PC-3 (cell line): ENCODE measurements around the gene SHC4. TPM values are rescaled to one million over a fixed set of nuclear protein-coding genes. Genes with fewer than 3 reads are reported as not detected.

Experiments used
- ATAC-seq: fragments of 200-7000 bp; cut with Tn5 transposase; 2 replicates; pipeline ENCODE4 v1.9.1; 2020; ENCODE audit warnings: mild to moderate bottlenecking, moderate library complexity
- BruUV-seq: library from RNA; stranded (reverse); fragments of 400-500 nt; replicated peaks from 2 replicates; lab custom pipeline; 2021; lab: Mats Ljungman, UMichigan
- CTCF ChIA-PET: fragments of 300-600 bp; sonication (Branson Sonifier 250); formaldehyde crosslinking; loops from one replicate; lab custom pipeline; 2022; ENCODE audit warnings: antibody characterized with exemption; lab: Charles Lee
- POLR2A ChIA-PET: fragments of 300-600 bp; sonication (Branson Sonifier 250); formaldehyde crosslinking; loops from one replicate; lab custom pipeline; 2022; ENCODE audit warnings: antibody characterized with exemption; ENCODE audit not compliant: unreplicated experiment; lab: Charles Lee
- DNase-seq: peaks from one replicate; pipeline ENCODE4 v3.0.0-alpha.2; 2015
- H2AFZ ChIP-seq: fragments of 300-600 bp; sonication (generic); 2 replicates; pipeline ENCODE4 v1.6.0; 2016; ENCODE audit warnings: antibody characterized with exemption, low read length
- H3F3A ChIP-seq: fragments of 300-600 bp; sonication (generic); one replicate; pipeline ENCODE4 v1.6.0; 2017; ENCODE audit warnings: antibody characterized with exemption, low read length, control low read depth, mild to moderate bottlenecking; ENCODE audit not compliant: unreplicated experiment
- H3K27ac ChIP-seq: fragments of 300-600 bp; sonication (generic); 2 replicates; pipeline ENCODE4 v1.5.1; 2016; ENCODE audit warnings: mild to moderate bottlenecking, low read length
- H3K27me3 ChIP-seq: fragments of 300-600 bp; sonication (generic); 2 replicates; pipeline ENCODE4 v1.6.1; 2016; ENCODE audit warnings: low read length, mixed read lengths
- H3K36me3 ChIP-seq: fragments of 300-600 bp; sonication (generic); 2 replicates; pipeline ENCODE4 v1.6.1; 2016; ENCODE audit warnings: low read depth, mixed run types, low read length, mixed read lengths
- H3K4me1 ChIP-seq: fragments of 300-600 bp; sonication (generic); 2 replicates; pipeline ENCODE4 v1.5.1; 2016; ENCODE audit warnings: low read length; ENCODE audit not compliant: insufficient read depth
- H3K4me2 ChIP-seq: fragments of 300-600 bp; sonication (generic); 2 replicates; pipeline ENCODE4 v1.6.0; 2016; ENCODE audit warnings: low read length
- H3K4me3 ChIP-seq: fragments of 300-600 bp; sonication (generic); 2 replicates; pipeline ENCODE4 v1.5.1; 2016; ENCODE audit warnings: mild to moderate bottlenecking, low read length, mixed read lengths
- H3K79me2 ChIP-seq: fragments of 300-600 bp; sonication (generic); 2 replicates; pipeline ENCODE4 v1.6.1; 2017; ENCODE audit warnings: low read length, mixed read lengths
- H3K9ac ChIP-seq: fragments of 300-600 bp; sonication (generic); 2 replicates; pipeline ENCODE4 v1.6.0; 2016; ENCODE audit warnings: mild to moderate bottlenecking, low read length
- H3K9me2 ChIP-seq: fragments of 300-600 bp; sonication (generic); replicated peaks from 2 replicates; pipeline ENCODE4 v1.6.1; 2016; ENCODE audit warnings: mixed run types, low read length, mixed read lengths
- H3K9me3 ChIP-seq: fragments of 300-600 bp; sonication (generic); 2 replicates; pipeline ENCODE4 v1.6.1; 2016; ENCODE audit warnings: low read length, mixed read lengths
- H4K20me1 ChIP-seq: fragments of 300-600 bp; sonication (generic); 2 replicates; pipeline ENCODE4 v1.6.1; 2016; ENCODE audit warnings: low read length, mixed read lengths
- EZH2 ChIP-seq: fragments of 300-600 bp; sonication (generic); IDR thresholded peaks from one replicate; pipeline ENCODE4 v1.6.1; 2017; ENCODE audit warnings: antibody characterized with exemption, mild to moderate bottlenecking, low read length; ENCODE audit not compliant: unreplicated experiment
- EZH2phosphoT487 ChIP-seq: fragments of 300-600 bp; sonication (generic); IDR thresholded peaks from 2 replicates; pipeline ENCODE4 v1.6.1; 2018; ENCODE audit warnings: mild to moderate bottlenecking, antibody characterized with exemption, low read length, borderline replicate concordance
- intact Hi-C: fragments of 100-400 bp; cut with micrococcal nuclease; formaldehyde crosslinking; loops from 2 replicates; pipeline ENCODE4 v1.9.0; 2023
- total RNA-seq: library from RNA; depleted of rRNA; stranded (reverse); fragments of >200 nt; gene quantifications from 2 replicates; pipeline ENCODE4 v1.2.3, GENCODE V29; 2014
- TF ChIP-seq, protein P1 (sequence below): fragments of 300-600 bp; sonication (generic); conservative IDR thresholded peaks from 2 replicates; pipeline ENCODE4 v1.5.1; 2017; ENCODE audit warnings: antibody characterized with exemption, low read depth, mild to moderate bottlenecking, low read length

The SHC4 gene
- total RNA-seq, 1 experiment from 2014 or later = 2.4 TPM

- H3K4me3 ChIP-seq = no peak overlapping the region
- no peak for TF ChIP-seq EZH2phosphoT487
- no peak for TF ChIP-seq EZH2
- TF ChIP-seq, protein P1, sequence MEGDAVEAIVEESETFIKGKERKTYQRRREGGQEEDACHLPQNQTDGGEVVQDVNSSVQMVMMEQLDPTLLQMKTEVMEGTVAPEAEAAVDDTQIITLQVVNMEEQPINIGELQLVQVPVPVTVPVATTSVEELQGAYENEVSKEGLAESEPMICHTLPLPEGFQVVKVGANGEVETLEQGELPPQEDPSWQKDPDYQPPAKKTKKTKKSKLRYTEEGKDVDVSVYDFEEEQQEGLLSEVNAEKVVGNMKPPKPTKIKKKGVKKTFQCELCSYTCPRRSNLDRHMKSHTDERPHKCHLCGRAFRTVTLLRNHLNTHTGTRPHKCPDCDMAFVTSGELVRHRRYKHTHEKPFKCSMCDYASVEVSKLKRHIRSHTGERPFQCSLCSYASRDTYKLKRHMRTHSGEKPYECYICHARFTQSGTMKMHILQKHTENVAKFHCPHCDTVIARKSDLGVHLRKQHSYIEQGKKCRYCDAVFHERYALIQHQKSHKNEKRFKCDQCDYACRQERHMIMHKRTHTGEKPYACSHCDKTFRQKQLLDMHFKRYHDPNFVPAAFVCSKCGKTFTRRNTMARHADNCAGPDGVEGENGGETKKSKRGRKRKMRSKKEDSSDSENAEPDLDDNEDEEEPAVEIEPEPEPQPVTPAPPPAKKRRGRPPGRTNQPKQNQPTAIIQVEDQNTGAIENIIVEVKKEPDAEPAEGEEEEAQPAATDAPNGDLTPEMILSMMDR = no peak
- H3K9me2 ChIP-seq = no peaks in the 10 kb centered on the region
- ATAC-seq (no peak), DNase-seq (no peak)
- no peak overlapping the region for H3K4me2 ChIP-seq
- peaks cover 91% of the 10 kb centered on the region for H3K79me2 ChIP-seq
- peaks cover 3% of the 10 kb centered on the region for H3F3A ChIP-seq
- H2AFZ ChIP-seq = no peak overlapping the region
- H3K4me1 ChIP-seq = peaks cover 24% of the 10 kb centered on the region
- no peak overlapping the region for H3K27ac ChIP-seq
- intact Hi-C loops = no loop called here
- H3K36me3 ChIP-seq = peaks cover 14% of the 10 kb centered on the region; the same call in 1 of the 2 replicates
- H3K9me3 ChIP-seq = no peaks in the 10 kb centered on the region
- ChIA-PET CTCF (interaction anchor here (1.6 kb wide), 1 partner anchor 8 kb away, joined by 8 read pairs; the partner anchor contains the start of gene CEP152), POLR2A (no interaction called here)
- H3K9ac ChIP-seq = no peak overlapping the region
- no peaks in the 10 kb centered on the region for H4K20me1 ChIP-seq
- no peaks in the 10 kb centered on the region for H3K27me3 ChIP-seq
- BruUV-seq = no TSS peak
Measured at GRCh38 chr15:48802257-48802656, 161.5 kb downstream of the SHC4 start.

DNA sequence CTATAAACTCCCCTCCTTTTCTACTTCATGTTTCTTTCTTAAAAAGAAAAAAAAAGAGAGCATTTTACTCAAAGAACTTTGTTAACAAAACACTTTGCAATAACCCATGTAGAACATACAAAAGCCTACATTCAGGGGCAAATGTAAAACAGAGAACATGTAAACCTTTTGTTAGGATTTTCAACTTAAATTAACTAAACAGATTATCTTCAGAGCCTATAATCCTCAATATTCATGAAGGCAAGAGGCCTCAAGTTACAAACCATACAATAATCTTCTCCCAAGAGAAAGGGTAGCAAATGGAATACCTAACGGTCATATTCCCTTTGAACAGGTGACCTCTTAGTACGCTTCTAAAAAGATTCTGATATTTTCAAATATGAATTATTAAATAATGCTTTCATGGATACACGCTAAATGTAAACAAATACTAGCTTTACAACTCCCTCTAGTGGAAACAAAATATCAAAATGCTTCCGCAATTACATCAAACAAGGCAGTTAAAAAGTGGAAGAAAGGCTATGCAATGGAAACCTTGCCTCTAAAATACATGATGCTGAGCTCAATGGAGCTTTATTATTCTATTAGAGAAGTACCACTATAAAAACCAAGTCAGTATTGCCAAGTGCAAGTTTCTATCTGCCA, 162.8 kb downstream of the SHC4 start:
- no peak overlapping the region for H2AFZ ChIP-seq
- peaks cover 36% of the 10 kb centered on the region for H3K4me1 ChIP-seq
- CTCF ChIA-PET = interaction anchor here (1.6 kb wide), 1 partner anchor 10 kb away, joined by 8 read pairs; the partner anchor contains the start of gene CEP152
- peak overlapping the region; percentile 54 for H3K4me2 ChIP-seq
- peak; percentile 64 for DNase-seq
- POLR2A ChIA-PET = interaction anchor here (0.6 kb wide), 1 partner anchor 10 kb away, joined by 3 read pairs; the partner anchor contains the start of gene CEP152
- H3K9me3 ChIP-seq = no peaks in the 10 kb centered on the region
- H3K9me2 ChIP-seq = no peaks in the 10 kb centered on the region
- no peaks in the 10 kb centered on the region for H3K27me3 ChIP-seq
- H3K27ac ChIP-seq = 0 out of 2 replicates have a peak overlapping the region, but pooled peaks have one; percentile 5
- peaks cover 15% of the 10 kb centered on the region for H3K36me3 ChIP-seq
- intact Hi-C loops = loop anchor here (1.0 to 2.0 kb wide), 3 partner anchors 84 to 442 kb away; no protein-coding TSS in a partner anchor
- peaks cover 77% of the 10 kb centered on the region for H3K79me2 ChIP-seq
- no TSS peak for BruUV-seq
- H3K4me3 ChIP-seq = no peak overlapping the region
- no peaks in the 10 kb centered on the region for H4K20me1 ChIP-seq
- peak; percentile 9; the same call in 1 of the 2 replicates for ATAC-seq
- peak overlapping the region; percentile 22 for H3K9ac ChIP-seq
- TF ChIP-seq EZH2phosphoT487 (no peak), EZH2 (no peak)
- TF ChIP-seq, protein P1 = peak; percentile 67
- peaks cover 4% of the 10 kb centered on the region for H3F3A ChIP-seq
